Gastroesophageal sphincter (tissue), 3 donors: ENCODE results near the gene KIF1A.
"Not testable (repeated sequence)": the region's sequence is repeated elsewhere in the genome, so short reads cannot be mapped to it uniquely, and the experiment has no call there.

Experiments used
- CTCF ChIP-seq, 4 experiments: fragments of 200-600 bp in 2 of 4; fragments of 450-650 bp in 2 of 4; sonication (generic) in 1 of 4; IDR thresholded peaks; one replicate each; pipeline ENCODE4 v1.5.1; 2017 to 2019; ENCODE audit warnings: antibody characterized with exemption in 4 of 4, mild to moderate bottlenecking in 2 of 4, moderate library complexity in 2 of 4
- POLR2A ChIP-seq, 2 donors: fragments of 450-650 bp; IDR thresholded peaks; one replicate each; pipeline ENCODE4 v1.6.1; 2017; ENCODE audit warnings: antibody characterized with exemption in 2 of 2, mild to moderate bottlenecking in 2 of 2, moderate library complexity in 1 of 2

- not testable (repeated sequence) for TF ChIP-seq CTCF, POLR2A (IDR thresholded peaks at IDR 0.05)
Observed at GRCh38 chr2:240696469-240696868, 123.5 kb downstream of the KIF1A start.
